Measurements from ENCODE around the gene PTPRM. TPM values are rescaled to one million over a fixed set of nuclear protein-coding genes. Genes with fewer than 3 reads are reported as not detected.

The PTPRM gene
- total RNA-seq, 1 experiment from 2014 or later: 1.6 TPM

- Histone ChIP-seq H3K9me3 (ENCODE audit: control insufficient read depth, insufficient read depth, low read depth, low read length) (no peaks in the 10 kb centered on the region), H3K36me3 (ENCODE audit: control insufficient read depth, insufficient read depth, low read length) (no peaks in the 10 kb centered on the region), H3K4me1 (ENCODE audit: control insufficient read depth, insufficient read depth, low read length) (no peaks in the 10 kb centered on the region), H3K27ac (ENCODE audit: low read length) (no peak overlapping the region), H3K27me3 (ENCODE audit: control insufficient read depth, insufficient read depth, low read length) (peaks cover 2% of the 10 kb centered on the region), H3K4me3 (ENCODE audit: low read depth in 2 of 2, low read length in 2 of 2) (no peak overlapping the region)
- DNase-seq (ENCODE audit: low read depth, low spot score) (no peak), ATAC-seq (no peak)
- TF ChIP-seq TCF7L2 (IDR thresholded peaks at IDR 0.05; ENCODE audit: low read depth, low read length) (no peak), REST (IDR thresholded peaks at IDR 0.05; ENCODE audit: insufficient read depth in 1 of 2, low read depth in 2 of 2, low read length in 1 of 2) (no peak), SIN3A (IDR thresholded peaks at IDR 0.05; ENCODE audit: borderline replicate concordance, insufficient read depth, low read depth, low read length) (no peak), CTCF (IDR thresholded peaks at IDR 0.05) (no peak), POLR2AphosphoS5 (IDR thresholded peaks at IDR 0.05; ENCODE audit: low read depth, low read length) (no peak)
- in situ Hi-C loops (cut with HindIII; ENCODE audit: low pct_unique_long_range_greater_than_20kb, low sequenced_read_pairs) (no loop called here), intact Hi-C loops (cut with micrococcal nuclease; ENCODE audit: unreplicated experiment) (no loop called here)
- ChIA-PET POLR2A (no interaction called here), CTCF (no interaction called here)
- BruUV-seq (replicated peaks): no TSS peak
Measured at GRCh38 chr18:8328126-8328525, 761.0 kb downstream of the PTPRM start.

DNA sequence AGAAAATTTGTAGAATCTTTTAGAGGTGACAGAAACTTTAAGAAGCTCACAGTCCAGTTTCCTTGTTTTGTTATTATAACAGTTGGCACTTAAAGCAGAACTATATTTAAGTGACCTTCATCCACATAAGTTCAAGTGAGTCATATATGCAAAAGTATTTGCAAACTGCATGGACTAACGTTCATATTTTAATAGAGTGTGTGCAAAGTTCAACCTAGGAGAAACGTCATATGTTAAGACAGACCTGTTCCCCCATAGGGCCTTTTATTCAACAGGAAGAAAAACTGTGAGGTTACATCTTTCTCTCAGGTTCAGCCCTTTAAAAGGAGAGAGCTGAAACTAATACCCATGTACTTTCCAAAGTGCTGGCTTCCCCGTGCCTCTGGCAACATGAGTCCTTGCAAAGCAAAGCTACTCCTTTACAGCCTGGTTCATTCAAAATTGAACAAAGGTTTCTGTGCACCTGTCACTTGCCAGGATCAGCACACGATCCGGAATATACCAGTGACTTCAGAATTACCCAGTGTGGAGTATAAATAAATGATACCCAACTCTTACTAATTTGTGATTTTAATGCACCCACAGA lies 762.2 kb downstream of the PTPRM start:
- Histone ChIP-seq H3K36me3 (ENCODE audit: control insufficient read depth, insufficient read depth, low read length) (no peaks in the 10 kb centered on the region), H3K9me3 (ENCODE audit: control insufficient read depth, insufficient read depth, low read depth, low read length) (no peaks in the 10 kb centered on the region), H3K27me3 (ENCODE audit: control insufficient read depth, insufficient read depth, low read length) (peaks cover 2% of the 10 kb centered on the region), H3K4me1 (ENCODE audit: control insufficient read depth, insufficient read depth, low read length) (no peaks in the 10 kb centered on the region), H3K27ac (ENCODE audit: low read length) (no peak overlapping the region), H3K4me3 (ENCODE audit: low read depth in 2 of 2, low read length in 2 of 2) (no peak overlapping the region)
- in situ Hi-C loops (cut with HindIII; ENCODE audit: low pct_unique_long_range_greater_than_20kb, low sequenced_read_pairs) (no loop called here), intact Hi-C loops (cut with micrococcal nuclease; ENCODE audit: unreplicated experiment) (no loop called here)
- ATAC-seq (no peak), DNase-seq (ENCODE audit: low read depth, low spot score) (no peak)
- TF ChIP-seq CTCF (IDR thresholded peaks at IDR 0.05): no peak
- no peak for TF ChIP-seq POLR2AphosphoS5 (IDR thresholded peaks at IDR 0.05; ENCODE audit: low read depth, low read length)
- TF ChIP-seq TCF7L2 (IDR thresholded peaks at IDR 0.05; ENCODE audit: low read depth, low read length): no peak
- no peak for TF ChIP-seq SIN3A (IDR thresholded peaks at IDR 0.05; ENCODE audit: borderline replicate concordance, insufficient read depth, low read depth, low read length)
- TF ChIP-seq REST (IDR thresholded peaks at IDR 0.05; ENCODE audit: insufficient read depth in 1 of 2, low read depth in 2 of 2, low read length in 1 of 2): no peak
- CTCF ChIA-PET: no interaction called here
- POLR2A ChIA-PET: no interaction called here
- no TSS peak for BruUV-seq (replicated peaks)

Data from Panc1 (cell line).